GM20000 (cell line): ENCODE data around the gene FBXO41.

Source experiments
- DNase-seq: peaks from one replicate; pipeline ENCODE4 v3.0.0; 2012; ENCODE audit warnings: low spot score
- TF ChIP-seq, protein P1 (sequence below): IDR thresholded peaks from 2 replicates; pipeline ENCODE4 v1.5.1; 2012; ENCODE audit warnings: mild to moderate bottlenecking, control low read depth; ENCODE audit errors: extremely low read depth, missing control alignments

FBXO41 gene

DNA sequence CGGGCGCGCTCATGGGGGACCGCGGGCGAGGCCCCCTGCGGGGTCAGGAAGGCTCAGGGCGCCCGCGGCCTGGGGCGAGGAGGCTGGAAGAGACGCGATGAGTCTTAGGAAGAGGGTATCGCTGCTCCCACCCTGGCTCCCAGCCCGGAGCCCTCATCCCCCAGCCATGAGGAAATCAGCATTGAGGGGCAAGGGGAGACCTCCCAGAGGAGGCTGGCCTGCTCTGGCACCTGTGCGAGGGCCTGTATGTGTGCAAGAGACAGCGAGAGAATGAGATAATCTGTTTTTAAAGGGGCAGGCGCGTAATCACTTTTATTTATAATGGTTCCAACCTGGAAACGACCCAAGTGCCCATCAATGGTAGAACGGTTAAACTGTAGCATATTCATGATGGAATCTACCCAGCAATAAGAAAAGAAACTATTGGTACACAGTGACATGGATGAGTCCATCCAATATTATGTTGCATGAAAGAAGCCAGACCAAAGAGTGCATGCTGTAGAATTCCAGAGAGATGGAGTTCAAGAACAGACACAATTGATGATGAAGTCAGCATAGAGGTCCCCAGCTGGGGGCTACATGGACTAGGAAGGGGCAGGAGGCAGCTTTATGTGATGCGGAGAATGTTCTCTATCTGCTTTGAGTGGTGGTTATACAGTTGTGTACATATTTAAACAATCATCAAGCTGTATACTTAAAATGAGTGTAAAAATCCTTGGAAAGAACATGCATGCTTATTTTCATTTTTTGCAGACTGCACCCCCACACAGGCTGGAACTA, 14.4 kb downstream of the FBXO41 start:
- TF ChIP-seq, protein P1, sequence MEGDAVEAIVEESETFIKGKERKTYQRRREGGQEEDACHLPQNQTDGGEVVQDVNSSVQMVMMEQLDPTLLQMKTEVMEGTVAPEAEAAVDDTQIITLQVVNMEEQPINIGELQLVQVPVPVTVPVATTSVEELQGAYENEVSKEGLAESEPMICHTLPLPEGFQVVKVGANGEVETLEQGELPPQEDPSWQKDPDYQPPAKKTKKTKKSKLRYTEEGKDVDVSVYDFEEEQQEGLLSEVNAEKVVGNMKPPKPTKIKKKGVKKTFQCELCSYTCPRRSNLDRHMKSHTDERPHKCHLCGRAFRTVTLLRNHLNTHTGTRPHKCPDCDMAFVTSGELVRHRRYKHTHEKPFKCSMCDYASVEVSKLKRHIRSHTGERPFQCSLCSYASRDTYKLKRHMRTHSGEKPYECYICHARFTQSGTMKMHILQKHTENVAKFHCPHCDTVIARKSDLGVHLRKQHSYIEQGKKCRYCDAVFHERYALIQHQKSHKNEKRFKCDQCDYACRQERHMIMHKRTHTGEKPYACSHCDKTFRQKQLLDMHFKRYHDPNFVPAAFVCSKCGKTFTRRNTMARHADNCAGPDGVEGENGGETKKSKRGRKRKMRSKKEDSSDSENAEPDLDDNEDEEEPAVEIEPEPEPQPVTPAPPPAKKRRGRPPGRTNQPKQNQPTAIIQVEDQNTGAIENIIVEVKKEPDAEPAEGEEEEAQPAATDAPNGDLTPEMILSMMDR = no peak
- no peak for DNase-seq

DNA sequence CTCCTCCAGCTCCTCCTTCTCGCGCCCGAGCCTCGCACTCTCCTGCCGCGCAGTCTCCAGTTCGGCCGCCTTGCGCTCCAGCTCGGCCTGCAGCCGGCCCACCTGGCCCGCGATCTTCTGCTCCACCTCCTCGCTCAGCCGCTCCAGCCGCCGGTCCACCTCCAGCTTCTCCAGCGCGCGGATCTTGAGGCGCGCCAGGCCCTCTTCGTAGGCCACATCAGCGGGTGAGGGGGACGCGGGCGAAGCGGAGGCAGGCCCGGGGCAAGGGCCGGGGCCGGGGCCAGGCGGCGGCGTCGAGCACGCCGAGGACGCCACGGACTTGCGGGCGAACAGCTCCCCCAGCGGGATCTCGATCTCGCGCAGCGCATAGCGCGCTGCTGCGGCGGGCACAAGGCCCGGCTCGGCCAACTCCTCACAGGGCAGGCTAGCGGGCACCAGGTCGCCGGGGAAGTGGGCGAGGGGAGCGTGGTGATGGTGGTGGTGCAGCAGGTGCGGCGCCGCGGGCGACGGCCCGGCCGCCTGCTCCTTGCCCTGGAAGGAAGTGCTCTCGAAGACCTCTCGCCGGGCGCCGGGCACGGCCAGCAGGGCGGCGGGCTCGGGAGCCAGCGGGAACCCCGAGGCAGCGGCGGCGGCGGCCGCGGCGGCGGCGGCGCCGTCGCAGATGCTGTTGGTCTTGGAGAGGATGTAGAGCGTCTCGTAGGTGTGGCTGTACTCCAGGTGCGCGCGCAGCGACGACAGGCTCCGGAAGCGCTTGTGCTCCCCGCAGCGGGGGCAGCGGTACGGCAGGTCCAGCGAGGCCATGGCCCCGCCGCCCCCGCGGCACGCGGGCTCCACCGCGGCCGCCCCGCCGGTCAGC, 15.2 kb downstream of the FBXO41 start:
- TF ChIP-seq, protein P1 = no peak

DNA sequence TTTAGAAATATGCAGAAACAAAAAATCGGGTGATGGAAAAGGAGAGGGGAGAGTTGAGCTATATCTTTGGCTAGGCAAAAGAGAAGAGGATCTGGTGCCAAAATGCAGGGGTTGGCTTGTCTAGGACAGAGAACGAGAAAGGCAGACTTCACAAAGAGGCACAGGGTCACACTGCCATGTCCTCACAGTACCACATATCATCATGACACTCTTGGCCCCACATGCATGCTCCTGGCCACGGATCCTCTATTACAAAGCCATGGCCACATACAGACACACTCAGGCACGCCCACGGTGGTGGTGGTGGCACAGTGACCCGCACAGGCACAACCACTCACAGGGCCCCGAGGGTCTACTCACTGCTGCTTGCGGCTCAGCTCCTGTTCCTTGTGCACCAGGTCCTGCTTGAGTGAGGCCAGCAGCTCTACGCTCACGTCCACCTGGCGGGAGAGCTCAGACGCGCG, 15.9 kb downstream of the FBXO41 start:
- TF ChIP-seq, protein P1 = no peak
- DNase-seq = peak; percentile 49

More for the DNA sequence above, 15.2 kb downstream of the FBXO41 start:
- DNase-seq = peak; percentile 98

DNA sequence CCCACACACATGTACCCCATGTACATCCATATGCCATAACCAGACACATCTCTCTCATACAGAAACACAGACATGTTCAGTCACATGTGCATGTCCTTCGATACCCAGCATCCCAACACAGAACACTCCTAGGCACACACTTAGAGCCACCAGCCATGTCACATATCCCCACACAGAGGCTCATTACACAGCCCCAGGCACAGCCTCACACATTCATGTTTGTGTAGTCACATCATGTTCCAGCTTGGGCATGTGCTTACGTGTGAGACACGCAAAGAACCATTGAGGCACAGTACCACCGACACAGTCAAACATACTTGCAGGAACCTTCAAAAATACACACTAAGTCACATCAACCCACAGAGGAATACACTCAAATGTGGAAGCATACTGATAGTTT, 17.3 kb downstream of the FBXO41 start:
- DNase-seq = no peak
- TF ChIP-seq, protein P1 = no peak

DNA sequence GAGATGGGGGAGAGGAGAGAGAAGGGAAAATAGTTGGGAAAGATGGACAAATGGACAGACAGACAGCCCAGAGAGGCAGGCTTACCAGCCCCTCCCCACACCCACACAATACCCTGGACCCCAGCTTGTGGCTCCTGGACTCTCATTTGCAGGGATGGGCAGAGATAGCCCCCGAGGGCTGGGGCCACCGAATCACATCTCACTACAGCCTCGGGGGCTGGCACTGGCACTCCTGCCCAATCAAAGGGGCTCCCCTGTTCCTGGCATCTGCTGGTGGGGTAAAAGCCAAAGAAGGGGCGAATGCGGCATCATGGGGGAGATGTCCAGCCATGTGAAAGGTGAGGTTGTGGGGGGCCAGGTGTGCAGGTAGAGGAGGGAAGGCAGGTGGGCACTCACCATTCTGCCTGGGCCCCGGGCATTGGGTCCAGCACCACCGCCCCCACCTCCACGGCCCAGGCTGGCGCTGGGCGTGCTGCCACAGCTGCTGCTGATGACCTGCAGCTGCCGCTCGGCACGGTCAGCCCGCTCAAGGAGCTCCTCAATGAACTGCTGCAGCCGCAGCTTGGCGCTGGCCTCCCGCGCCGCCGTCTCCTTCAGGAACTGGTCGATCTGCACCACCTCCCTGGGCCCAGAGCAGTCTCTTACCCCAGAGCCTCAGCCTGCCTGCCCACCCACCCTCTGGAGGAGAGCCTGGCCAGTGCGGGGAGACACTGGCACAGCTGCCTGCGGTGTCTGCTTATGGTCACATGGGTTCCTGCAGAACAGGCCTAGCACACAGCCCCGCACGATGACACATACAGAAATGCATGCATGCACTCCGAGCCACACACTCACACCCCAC, 18.0 kb downstream of the FBXO41 start:
- DNase-seq = no peak
- TF ChIP-seq, protein P1 = no peak

DNA sequence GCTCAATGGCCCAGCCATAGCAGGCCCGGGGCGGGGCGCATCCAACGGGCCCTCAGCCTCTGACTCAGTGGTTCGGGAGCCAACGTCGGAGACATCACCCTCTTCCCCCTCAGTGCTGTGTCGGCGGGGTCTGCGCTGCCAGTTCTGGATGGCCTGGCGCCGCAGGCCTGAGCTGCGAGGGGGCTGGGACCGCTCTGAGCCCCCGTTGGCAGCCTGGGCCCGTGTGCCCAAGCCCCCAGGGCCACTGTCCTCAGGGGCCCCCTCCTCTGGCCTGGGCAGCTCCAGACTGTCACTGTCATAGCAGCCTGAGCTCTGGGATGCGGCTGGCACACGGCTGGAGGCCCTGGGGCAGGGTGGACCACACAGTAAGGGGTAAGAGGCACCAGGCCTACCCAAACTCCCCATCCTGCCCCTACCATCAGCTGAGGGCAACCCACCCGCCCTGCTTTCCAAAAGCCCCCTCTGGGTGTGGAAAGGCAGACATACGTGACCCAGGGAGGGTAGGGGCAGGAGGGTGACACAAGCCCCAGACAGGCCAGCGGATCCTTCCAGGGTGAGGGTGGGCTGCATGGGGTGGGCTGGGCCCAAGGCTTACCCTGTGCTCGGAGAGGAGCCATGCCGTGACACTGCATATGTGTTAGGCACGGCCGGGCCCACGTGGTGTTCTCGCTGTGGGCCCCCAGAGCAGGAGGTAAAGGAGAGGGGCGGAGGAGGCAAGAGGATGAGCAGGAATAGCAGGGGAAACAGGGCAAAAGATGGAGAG, 18.8 kb downstream of the FBXO41 start:
- DNase-seq = no peak
- TF ChIP-seq, protein P1 = no peak
